ENCODE results near the gene SLX9.
"Not testable (repeated sequence)": the region's sequence is repeated elsewhere in the genome, so short reads cannot be mapped to it uniquely, and the experiment has no call there.

SLX9 gene

DNA sequence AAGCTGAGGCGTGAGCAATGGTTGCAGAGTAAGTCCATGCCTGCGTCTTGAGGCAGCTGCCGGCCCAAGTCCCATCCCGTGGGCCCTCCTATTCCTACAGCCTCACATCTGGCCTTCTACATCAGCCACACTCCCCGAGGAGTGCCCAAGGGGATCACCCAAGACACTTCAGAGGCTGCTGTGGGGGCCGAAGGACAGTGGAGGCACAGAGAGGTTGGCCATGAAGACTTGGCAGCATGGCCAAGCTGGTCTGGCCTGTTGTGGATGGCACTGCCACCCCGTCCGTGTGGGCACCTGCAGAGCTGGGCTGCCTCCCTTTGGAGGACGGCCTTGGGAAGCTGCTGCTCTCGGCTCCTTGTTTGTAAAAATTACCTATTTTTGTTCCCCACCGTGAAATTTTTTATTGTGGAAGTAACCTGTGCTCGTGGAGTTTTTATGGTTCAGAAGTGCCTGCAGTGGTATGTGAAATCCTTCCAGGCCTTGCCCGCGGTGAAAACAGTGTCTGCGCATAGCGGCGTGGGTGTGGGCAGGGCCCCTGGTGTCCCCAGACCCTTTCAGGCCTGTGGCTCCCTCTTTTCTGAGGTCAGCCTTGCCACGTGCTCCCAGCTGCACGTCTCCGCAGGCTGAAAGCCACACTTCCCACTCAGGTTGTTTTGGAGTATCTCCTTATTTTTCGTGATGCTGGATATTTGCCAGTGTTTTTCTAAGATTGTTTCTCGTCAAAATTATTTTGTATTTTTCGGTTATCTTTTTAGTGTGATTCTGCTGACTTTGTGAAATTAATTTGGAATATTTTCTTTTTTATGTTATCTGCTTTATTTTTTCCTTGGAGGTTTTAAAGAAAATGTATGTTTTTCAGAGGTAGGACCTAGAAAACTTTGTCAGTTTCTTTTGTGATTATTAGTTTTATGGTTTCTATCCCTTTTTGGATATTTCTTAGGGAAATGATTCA, 20.6 kb downstream of the SLX9 start:
- DNase-seq (ENCODE audit: low read depth), result no peak

DNA sequence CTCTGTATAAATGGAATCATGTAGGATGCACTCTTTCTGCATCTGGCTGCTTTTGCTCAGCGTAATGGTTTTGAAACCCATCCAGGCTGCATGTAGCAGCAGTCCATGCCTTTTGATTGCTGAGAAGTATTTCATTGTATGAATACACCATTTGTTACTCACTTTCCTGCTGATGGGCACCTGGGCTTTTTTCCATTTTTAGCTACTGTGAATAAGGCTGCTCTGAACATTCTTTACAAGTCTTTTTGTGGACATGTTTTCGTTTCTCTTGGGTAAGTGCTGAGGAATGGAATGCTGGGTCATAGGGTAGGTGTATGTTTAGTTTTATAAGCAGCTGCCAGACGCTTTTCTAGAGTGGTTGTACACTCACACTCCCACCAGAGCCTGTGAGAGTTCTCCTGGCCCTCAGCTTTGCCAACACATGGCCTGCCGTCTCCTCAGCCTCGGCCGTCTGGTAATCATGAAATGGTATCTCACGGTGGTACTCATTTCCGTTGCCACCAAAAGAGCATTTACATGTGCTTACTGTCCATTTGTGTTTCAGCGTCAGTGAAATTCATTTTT, 22.7 kb downstream of the SLX9 start:
- no peak for DNase-seq (ENCODE audit: low read depth)

DNA sequence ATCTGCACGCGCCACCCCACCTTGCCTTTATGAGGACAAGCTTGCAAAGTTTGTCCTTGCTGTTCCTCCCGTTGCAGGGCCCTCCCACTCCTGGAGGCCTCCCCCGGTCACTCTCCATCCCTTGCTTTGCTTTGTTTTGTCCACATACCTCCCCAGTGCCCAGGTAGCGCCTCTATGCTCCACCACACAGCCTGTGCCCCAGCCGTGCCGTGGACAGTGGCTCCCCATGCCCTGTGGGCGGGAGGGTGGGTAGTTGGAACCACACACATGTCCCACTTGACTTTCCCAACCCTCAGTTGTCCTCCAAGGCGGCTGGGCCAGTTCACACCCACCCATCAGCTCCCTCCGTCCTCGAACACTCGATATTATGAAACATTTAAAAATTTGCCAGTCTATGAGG, 24.6 kb downstream of the SLX9 start:
- no peak for DNase-seq (ENCODE audit: low read depth)

DNA sequence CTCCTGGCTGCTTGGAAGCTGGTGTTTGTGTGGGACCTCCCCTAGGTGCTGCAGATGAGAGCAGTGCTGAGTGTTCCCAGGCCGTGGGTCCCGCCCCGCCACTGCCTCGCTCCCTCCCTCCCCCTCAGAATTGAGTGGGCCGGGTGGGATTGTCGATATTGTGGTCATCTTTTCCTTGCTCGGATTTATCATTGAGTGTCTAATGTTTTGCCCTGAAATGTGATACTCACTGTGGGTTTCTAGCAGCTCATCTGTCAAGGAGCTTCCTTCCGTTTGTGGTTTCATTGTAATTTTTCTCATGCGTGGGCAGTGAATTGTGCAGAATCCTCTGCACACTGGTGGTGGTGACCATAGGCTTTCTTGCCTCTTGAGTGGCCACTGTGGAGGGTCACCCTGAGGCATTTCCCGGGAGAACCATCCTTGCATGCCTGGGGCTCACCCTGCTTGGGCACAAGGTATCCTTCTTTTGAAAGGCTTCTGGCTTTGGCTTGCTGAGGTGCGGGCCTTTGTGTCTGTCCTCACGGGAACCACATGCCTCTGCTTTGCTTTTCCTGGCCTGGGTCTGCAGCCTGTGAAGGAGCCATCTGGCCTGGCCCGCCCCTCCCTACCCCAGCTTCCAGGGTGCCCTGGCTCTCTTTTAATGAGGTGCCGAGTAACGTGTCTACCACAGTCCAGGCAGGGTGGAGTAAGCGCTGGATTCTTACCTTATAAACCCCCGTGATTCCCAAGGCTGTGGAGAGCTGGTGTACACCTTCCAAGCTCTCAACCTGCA, 25.6 kb downstream of the SLX9 start:
- DNase-seq (ENCODE audit: low read depth), result no peak

DNA sequence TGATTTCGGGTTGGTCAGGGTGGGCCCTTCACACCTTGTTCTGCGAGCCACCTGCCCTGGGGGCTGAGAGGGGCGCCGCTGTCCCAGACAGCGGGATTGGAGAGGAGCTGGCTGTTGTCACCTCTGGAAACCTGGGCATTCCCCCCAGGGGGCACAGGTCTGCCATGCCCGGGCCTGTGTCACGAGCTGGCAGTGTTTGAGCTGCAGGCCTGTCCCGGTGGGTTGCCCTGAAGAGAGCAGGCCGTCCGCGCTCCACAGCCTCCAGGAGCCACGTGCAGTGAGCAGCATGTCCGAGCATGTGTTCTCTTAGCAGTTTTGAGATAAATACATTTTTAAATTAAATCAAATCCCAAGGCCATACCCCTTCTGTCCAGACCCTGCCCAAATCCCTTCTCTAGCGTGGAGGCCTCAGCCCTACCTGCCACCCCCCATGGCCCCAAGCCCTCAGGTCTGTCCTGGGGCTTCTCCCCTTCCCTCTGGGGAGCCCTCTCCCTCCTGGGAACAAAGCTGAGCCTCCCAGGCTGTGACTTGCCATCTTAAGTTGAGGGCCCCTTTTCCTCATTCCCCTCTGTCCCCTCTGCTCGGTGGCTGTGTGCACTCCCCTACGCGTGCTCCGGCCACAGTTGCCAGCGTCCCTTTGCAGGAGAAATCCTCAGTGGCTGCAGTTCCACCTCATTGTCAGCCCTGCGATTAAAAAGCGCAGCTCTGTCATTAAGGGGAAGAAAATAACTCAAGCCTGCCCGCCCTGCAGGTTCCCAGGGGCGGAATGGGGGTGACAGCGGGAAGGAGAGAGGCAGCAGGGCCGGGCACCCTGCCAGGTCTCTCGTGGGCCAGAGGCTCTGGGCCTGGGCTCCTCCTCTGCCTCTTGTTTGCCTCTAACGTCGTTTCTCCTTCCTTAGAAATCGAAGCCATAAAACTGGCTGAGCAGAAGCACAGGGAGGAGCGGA, 26.6 kb downstream of the SLX9 start:
- no peak for DNase-seq (ENCODE audit: low read depth)

DNA sequence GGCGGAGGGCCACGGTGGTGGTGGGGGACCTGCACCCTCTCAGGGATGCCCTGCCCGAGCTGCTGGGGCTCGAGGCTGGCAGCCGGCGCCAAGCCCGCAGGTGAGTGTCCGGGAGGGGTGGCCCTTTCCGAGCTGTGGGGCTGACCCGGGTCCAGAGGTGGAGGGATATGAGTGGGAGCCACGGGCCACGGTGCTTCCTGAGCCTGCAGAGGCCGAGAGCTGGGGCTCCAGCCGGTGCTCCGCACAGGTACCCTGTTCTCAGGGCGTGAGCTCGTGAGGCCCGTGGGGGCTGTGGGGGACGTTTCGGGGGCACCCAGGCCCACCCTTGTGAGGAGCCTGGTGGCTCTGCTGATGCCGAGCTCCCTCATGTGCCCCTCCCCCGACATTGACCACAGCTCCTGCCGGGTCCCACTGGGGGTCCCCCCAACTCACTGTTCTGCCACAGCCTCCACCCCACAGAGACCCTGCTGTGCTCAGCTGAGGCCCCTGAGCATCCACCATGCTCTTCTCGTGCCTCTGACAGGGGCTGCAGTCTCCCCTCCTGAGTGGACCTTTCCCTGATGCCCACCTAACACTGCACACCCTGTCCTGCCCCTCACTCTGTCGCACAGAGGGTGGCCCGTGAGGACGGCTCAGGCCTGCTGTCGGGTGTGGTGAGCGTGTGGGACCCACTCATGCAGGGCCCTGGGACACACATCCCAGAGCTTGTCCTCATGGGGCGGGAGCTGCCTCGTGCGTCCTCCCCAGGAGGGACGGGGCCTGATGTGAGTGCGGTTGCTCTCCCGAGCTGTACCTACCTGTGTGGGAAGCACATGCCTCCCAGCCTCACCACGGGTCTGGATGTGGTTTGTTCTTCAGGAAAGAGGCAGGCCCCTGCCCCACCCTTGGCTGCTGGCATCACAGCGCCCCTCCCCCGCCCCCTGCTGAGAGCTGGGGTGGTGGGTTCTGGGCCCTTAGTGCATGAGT, 27.5 kb downstream of the SLX9 start:
- no peak for DNase-seq (ENCODE audit: low read depth)

DNA sequence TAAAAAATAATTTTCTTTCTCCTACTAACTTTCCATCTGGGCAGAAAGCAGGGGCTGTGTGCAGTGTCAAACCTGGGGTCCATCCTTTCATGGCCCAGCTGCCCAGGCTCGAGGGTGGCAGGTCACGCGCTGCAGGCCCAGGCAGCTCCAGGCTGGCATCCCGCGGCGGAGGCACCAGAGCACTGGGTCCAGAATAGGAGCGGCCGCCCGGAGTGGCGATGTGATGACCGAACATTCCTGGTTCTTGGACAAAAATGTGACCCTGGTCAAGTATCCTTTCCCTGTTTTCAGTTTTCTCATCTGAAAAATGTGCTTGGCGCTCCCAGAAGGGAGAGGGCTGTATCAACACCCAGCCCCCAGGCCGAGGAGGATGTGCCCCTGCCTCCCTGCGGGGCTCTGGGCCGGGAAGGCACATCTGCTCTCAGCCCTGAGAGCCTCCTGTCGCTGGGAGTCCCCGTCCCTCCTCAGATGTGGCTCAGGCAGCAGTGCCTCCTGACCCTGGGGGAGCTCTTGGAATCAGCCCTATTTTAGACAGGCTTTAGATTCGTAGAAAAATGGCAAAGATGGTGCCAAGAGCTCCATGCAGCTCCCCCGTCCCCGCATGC, 29.3 kb downstream of the SLX9 start:
- no peak for DNase-seq (ENCODE audit: low read depth)

DNA sequence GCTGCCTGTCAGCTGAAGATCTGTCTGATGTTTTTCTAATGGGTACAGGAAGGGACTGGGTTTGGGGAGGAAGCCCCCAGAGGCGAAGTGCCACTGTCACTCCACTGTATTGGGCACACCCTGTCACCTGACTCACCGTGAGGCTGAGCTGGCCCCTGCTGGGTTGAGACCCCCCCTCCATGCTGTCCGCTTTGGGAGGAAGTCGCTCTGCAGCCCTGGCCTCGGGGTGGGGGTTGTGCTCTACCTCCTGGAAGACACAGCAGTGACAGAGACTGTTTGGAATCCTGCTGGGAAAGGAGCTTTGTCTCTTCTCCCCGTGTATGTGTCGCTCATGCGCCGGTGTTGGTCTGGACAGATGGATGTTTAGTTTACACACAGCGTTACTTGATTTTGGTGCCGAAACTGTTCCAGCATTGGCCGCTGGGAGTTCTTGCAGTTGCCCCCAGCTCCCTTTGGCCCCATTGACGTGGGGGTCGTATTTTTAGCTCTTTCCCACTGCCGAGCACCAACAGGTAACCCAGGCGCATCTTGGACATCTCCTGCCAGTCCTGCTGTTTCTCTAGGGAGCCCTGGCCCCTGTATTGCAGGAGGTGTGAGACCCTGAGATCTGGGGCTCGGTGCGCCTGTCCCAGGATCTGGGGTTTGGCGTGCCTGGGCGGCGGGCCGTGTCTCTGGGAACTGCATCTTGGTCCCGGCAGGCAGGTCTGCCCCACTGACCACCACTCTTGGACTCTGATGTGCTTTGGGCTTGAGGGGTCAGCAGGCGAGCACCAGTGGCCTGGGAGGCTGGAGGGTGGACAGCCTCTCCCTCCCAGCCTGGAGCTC, 30.3 kb downstream of the SLX9 start:
- no peak for DNase-seq (ENCODE audit: low read depth)

DNA sequence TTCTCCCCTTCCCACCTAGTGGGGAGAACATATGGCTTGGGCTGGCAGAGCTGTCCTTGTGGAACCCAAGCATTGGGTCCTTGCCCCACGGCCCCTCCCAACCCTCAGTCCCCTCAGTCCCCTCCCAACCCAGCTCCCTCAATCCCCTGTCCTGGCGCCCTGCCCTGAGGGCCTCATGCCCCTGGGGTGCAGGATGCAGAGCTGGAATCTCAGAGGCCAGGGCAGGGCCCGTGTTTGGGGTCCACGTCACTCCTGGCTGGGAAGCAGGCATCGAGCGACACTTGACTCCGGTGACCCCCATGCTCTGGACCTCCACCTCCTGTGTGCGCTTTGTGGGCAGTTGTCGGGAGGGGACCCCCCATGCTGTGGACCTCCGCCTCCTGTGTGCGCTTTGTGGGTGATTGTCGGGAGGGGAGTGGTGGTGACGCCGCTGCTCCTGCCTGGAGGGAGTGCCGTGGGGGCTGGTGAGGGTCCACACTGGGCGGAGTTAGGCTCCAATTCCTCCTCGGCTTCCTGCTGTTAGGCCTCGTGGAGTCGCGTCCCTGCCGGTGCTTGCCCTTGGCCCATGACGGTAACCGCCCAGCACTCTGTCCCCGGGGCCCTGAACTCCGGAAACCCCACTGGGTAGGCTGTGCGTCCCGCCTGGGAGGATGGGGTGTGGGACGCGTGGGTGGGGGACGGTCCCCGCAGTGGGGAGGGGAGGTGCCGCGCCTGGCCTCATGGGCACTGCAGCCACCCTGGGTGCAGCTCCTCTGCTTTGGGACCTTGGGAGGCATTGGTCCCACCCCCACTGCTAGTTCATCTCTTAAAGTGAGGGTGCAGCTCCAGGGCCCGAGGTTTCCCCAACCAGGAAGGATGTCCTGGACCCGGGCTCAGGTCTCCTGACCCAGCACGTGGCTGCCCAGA, 31.2 kb downstream of the SLX9 start:
- DNase-seq (ENCODE audit: low read depth), result no peak

DNA sequence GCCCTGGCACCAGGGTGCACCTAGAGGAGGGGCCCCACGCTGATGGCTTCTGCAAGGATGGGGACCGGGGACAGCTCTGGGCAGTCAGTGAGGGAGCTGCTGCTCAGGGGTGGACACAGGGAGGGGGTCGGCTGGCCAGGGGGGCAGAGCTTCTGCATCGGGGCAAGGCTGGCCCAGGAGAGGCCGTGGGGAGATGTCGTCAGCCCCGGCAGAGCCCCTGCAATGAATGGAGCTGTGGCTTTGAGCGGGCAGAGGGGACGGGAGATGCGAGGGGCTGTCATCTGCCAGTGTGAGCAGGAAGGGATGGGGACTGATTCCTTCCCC, 31.8 kb downstream of the SLX9 start:
- DNase-seq (ENCODE audit: low read depth), result no peak

DNA sequence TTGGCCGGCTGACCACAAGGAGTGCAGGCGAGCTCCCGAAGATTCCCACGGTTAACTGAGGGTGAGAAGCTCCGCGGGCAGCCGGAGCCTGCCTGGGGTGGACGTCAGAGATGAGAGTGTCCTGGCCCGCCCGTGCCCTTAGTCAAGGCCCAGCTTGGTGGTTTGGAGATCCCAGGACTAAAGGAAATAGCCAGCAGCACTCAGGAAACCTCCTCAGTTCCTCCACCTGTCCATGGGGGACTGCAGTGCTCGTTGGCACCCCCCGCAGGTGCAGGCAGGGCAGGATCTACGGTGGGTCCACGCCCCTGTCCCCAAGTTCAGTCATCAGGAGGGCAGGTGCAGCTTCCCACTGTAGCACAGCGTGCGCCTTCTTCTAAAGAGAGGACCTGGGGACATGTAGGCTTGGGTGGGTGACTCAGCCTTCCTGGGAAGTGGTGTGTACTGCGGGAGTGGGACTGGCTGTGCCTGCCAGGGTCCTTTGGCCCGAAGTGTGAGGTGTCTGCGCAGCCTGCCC, 32.5 kb downstream of the SLX9 start:
- DNase-seq (ENCODE audit: low read depth), result no peak

DNA sequence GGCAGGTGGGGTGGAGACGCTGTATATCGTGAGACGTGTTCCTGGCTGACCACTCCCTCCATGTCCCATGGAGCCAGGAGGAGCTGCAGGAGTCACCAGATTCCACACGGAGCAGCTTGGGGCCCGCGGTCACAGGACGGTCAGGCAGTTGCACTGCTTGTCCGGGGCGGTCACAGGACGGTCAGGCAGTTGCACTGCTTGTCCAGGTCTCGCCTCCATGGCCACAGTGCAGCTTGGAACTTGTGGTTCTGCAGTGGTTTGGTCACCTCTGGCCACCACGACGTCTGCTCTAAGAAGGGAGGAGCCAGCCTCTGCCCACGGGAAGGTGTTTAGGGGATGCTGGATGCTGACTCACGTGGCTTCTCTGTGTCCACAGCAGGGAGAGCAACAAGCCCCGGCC, 33.0 kb downstream of the SLX9 start:
- DNase-seq (ENCODE audit: low read depth), result no peak

DNA sequence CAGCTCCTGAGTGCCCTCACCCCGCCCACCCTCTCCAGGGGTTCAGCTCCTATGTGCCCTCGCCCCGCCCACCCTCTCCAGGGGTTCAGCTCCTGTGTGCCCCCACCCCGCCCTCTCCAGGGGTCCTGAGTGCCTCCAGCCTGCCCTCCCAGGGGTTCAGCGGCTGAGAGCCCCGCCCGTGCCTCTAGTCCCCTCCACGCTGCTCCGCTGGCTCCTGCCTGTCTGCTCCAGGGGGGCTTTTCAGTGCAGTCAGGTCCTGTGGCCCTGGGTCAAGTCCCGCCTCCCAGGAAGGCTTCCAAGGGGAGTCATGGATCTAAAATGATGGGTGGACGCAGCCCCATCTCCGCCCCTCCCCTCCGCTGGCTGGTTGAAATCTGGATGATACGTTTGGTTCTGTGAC, 33.8 kb downstream of the SLX9 start:
- DNase-seq (ENCODE audit: low read depth), result no peak

DNA sequence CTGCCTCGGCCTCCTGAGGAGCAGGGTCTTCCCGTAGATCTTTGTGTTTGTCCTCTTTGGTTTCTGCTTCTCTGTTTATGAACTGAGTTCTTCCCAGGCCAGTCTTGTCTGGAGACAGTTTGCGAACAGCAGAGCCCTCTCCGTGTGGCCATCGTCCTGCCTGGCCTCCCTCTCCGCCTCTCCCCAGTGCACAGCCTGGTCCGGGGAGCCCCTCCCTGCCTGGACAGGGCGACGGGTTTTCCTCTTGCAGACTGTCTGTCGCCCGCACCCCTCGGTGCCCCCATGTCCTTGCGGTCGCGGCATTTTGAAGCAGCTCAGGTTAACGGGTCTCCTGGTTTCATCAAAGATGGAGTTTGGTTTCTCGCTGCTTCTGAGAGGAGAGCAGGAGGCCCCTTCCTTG, 34.8 kb downstream of the SLX9 start:
- no peak for DNase-seq (ENCODE audit: low read depth)

DNA sequence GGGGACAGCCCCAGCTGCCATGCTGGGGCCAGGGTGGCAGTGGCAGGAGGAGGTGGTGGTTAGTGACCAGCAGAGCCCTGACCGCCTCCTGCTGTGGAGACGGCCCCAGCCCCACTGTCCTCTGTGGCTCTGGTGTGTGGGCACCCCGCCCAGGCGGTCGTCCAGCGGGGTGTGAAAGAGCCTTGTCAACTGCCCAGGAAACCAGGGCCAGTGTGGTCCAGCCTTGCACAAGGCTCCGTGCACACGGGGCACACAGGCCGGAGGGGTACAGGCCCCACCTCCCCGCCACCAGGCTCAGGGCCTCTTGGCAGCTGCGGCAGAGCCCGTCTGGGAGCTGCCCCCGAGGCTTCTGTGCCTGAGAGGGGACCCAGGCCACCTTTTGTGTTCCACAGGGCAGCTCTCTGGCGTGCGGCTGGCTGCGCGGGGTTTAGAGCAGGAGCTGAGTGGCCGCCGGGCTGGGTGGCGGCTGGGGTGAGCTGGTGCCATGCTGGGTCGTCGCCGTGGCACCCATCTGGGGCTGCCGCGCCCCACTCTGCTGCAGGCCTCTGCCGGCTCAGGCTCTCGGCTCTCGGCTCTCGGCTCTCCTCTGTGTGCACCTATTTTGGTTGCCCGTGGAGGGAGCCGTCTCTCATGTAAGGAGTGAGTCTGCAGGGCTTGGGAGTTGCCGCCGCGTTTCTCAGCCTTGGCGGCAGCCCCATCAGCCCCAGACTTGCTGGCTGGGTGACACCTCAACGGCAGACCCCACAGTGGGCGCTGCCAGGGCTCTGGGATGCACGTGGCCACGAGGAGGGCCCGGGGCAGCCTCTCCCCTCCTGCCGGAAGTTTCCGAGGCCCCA, 36.1 kb downstream of the SLX9 start:
- no peak for DNase-seq (ENCODE audit: low read depth)

DNA sequence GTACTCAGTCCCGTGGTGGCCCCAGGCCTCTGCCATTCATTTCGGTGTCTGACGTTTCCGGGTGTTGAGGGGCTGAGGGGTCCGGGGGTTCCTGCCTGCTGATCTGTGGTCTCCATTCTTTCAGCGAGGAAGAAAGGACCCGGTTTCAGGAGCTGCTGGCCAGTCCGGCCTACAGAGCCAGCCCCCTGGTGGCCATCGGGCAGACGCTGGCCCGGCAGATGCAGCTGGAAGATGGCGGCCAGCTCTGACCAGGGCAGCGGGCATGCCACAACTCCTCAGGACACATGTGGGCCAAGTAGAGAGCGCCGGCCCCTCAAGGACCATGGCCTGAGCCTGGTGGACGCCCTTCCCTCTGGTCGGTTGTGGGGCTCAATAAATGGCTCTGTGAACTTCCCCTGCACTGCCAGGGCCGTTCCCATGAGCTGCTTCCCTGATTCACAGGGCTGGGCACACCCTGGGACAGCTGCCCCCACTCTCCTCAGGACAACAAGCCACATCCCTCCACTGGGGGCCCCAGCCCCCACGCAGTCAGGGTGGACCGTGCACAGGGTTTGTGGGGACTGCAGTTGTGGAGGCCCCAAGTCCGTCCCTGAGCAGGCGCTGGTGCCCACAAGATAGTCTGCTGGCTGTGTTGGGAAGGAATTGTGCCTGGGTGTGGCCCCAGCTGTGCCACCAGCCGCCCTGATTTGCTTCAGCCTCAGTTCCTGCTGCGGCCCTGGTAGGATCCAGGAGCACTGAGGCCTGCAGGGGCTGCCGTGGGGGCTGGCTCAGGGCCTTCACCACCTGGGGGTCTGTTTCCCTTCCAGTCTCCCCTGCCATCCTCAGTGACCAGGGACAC, 36.9 kb downstream of the SLX9 start:
- DNase-seq (ENCODE audit: low read depth), result not testable (repeated sequence)
